Esophagus muscularis mucosa (tissue), 4 donors: ENCODE measurements around the gene CPB1. TPM values are rescaled to one million over a fixed set of nuclear protein-coding genes. Genes with fewer than 3 reads are reported as not detected.

Experiments
- DNase-seq: peaks from one replicate; pipeline ENCODE4 v3.0.0-alpha.2; 2017; ENCODE audit errors: extremely low spot score
- H3K27ac ChIP-seq, 4 donors: fragments of 200-600 bp; sonication (generic); replicated peaks in 1 of 4; 1 replicate in 3 of 4; 2 replicates in 1 of 4; pipeline ENCODE4 v1.5.1; 2016 to 2019; ENCODE audit warnings: mild to moderate bottlenecking in 1 of 4
- H3K27me3 ChIP-seq, 4 donors: fragments of 200-600 bp; sonication (generic); one replicate each; pipeline versions ENCODE4 v1.5.1 to v1.6.0; 2016 to 2019
- H3K36me3 ChIP-seq, 4 donors: fragments of 200-600 bp; sonication (generic); one replicate each; pipeline ENCODE4 v1.5.1; 2016 to 2019
- H3K4me1 ChIP-seq, 4 donors: fragments of 200-600 bp; sonication (generic); one replicate each; pipeline ENCODE4 v1.5.1; 2016 to 2019
- H3K4me3 ChIP-seq, 4 donors: fragments of 200-600 bp; sonication (generic); 1 replicate in 2 of 4; 2 replicates in 2 of 4; pipeline ENCODE4 v1.5.1; 2016 to 2019; ENCODE audit warnings: mild to moderate bottlenecking in 4 of 4, moderate library complexity in 1 of 4
- H3K9me3 ChIP-seq, 4 donors: fragments of 200-600 bp; sonication (generic); 1 replicate in 3 of 4; 2 replicates in 1 of 4; pipeline ENCODE4 v1.5.1; 2016 to 2019
- CTCF ChIP-seq, 3 experiments: fragments of 200-600 bp in 2 of 3; fragments of 450-650 bp in 1 of 3; sonication (generic) in 2 of 3; IDR thresholded peaks; one replicate each; pipeline ENCODE4 v1.5.1; 2017 to 2019; ENCODE audit warnings: antibody characterized with exemption in 3 of 3, mild to moderate bottlenecking in 2 of 3, moderate library complexity in 1 of 3
- EP300 ChIP-seq: sonication (generic); formaldehyde crosslinking; IDR thresholded peaks from one replicate; pipeline ENCODE4 v1.6.1; 2017; ENCODE audit warnings: antibody characterized with exemption
- POLR2A ChIP-seq: fragments of 450-650 bp; IDR thresholded peaks from one replicate; pipeline ENCODE4 v1.6.1; 2017; ENCODE audit warnings: antibody characterized with exemption, moderate library complexity, mild to moderate bottlenecking, low read depth
- POLR2AphosphoS5 ChIP-seq, 2 donors: sonication (generic); formaldehyde crosslinking; IDR thresholded peaks; one replicate each; pipeline ENCODE4 v1.6.1; 2017; ENCODE audit warnings: antibody characterized with exemption in 2 of 2
- WGBS: methylation state at CpG from one replicate; pipeline ENCODE4 v1.1.5; 2018; 5-methylcytosine and 5-hydroxymethylcytosine counted together
- intact Hi-C: fragments of 100-400 bp; cut with DNase I; formaldehyde crosslinking; loops from one replicate; pipeline ENCODE4 v1.15.1; 2023
- total RNA-seq, 4 donors: library from RNA; depleted of rRNA; stranded (reverse); fragments of >200 nt; gene quantifications; one replicate each; pipeline versions ENCODE4 v1.1.0 to v1.2.1, GENCODE V29; 2016

The CPB1 gene
- total RNA-seq, 4 donors from 2014 or later = 0.46 TPM; not detected in 3

- Histone ChIP-seq H3K4me3 (no peak overlapping the region), H3K4me1 (peaks cover 0 to 1% (median under 1%) of the 10 kb centered on the region in 4 donors), H3K27ac (no peak overlapping the region), H3K36me3 (no peaks in the 10 kb centered on the region), H3K9me3 (no peaks in the 10 kb centered on the region), H3K27me3 (no peaks in the 10 kb centered on the region)
- TF ChIP-seq POLR2A (no peak), CTCF (IDR thresholded peaks at IDR 0.05) (no peak), EP300 (no peak), POLR2AphosphoS5 (IDR thresholded peaks at IDR 0.05) (no peak)
- no peak for DNase-seq
- WGBS = 79% methylated on average over 1 of the region's 1 CpG
- intact Hi-C loops = no loop called here
Measured at GRCh38 chr3:148796799-148797198, 30.8 kb upstream of the CPB1 start.

- no peak for TF ChIP-seq CTCF (IDR thresholded peaks at IDR 0.05)
- TF ChIP-seq POLR2AphosphoS5 (IDR thresholded peaks at IDR 0.05) = no peak
- no peak for TF ChIP-seq EP300
- no peak for TF ChIP-seq POLR2A
- H3K4me1 ChIP-seq = no peaks in the 10 kb centered on the region
- intact Hi-C loops = no loop called here
- H3K9me3 ChIP-seq = no peaks in the 10 kb centered on the region
- no peaks in the 10 kb centered on the region for H3K36me3 ChIP-seq
- H3K27ac ChIP-seq = no peak overlapping the region
- 92% methylated on average over 2 of the region's 2 CpGs for WGBS
- no peak for DNase-seq
- no peaks in the 10 kb centered on the region for H3K27me3 ChIP-seq
- H3K4me3 ChIP-seq = no peak overlapping the region
Measured at GRCh38 chr3:148797795-148798194, 29.8 kb upstream of the CPB1 start.

- DNase-seq = no peak
- WGBS = 94% methylated on average over 1 of the region's 1 CpG
- TF ChIP-seq EP300 (no peak), POLR2A (no peak), POLR2AphosphoS5 (IDR thresholded peaks at IDR 0.05) (no peak), CTCF (IDR thresholded peaks at IDR 0.05) (no peak)
- H3K4me1 ChIP-seq = no peaks in the 10 kb centered on the region
- H3K4me3 ChIP-seq = no peak overlapping the region
- intact Hi-C loops = no loop called here
- H3K9me3 ChIP-seq = no peaks in the 10 kb centered on the region
- H3K36me3 ChIP-seq = no peaks in the 10 kb centered on the region
- no peak overlapping the region for H3K27ac ChIP-seq
- H3K27me3 ChIP-seq = no peaks in the 10 kb centered on the region
Measured at GRCh38 chr3:148800414-148800813, 27.2 kb upstream of the CPB1 start.

- 76% methylated on average over 2 of the region's 2 CpGs for WGBS
- intact Hi-C loops = no loop called here
- TF ChIP-seq CTCF (IDR thresholded peaks at IDR 0.05) (no peak), POLR2AphosphoS5 (IDR thresholded peaks at IDR 0.05) (no peak), POLR2A (no peak), EP300 (no peak)
Measured at GRCh38 chr3:148809835-148810234, 17.8 kb upstream of the CPB1 start.

More at GRCh38 chr3:148809835-148810234, 17.8 kb upstream of the CPB1 start:
- Histone ChIP-seq H3K27me3 (no peaks in the 10 kb centered on the region), H3K4me3 (no peak overlapping the region), H3K4me1 (no peaks in the 10 kb centered on the region), H3K27ac (no peak overlapping the region), H3K9me3 (no peaks in the 10 kb centered on the region), H3K36me3 (no peaks in the 10 kb centered on the region)
- no peak for DNase-seq
